PFSK-1 (cell line): Measurements from ENCODE around the gene PRKAG2.

Experiments used
- FOXP2 ChIP-seq: optimal IDR thresholded peaks from 2 replicates; pipeline ENCODE3; 2011; ENCODE audit warnings: borderline replicate concordance, control low read depth, inconsistent platforms; ENCODE audit not compliant: insufficient read depth; ENCODE audit errors: extremely low read length, extremely low read depth
- POLR2AphosphoS5 ChIP-seq: IDR thresholded peaks from 2 replicates; pipeline ENCODE4 v1.6.1; 2012; ENCODE audit warnings: low read depth, mild to moderate bottlenecking, control low read depth, low read length, moderate library complexity
- REST ChIP-seq, 2 experiments: IDR thresholded peaks; 2 replicates each; pipeline versions ENCODE4 v1.6.1 to v1.8.0; 2011 to 2012; ENCODE audit warnings: low read depth in 2 of 2, low read length in 2 of 2, control low read depth in 1 of 2, inconsistent platforms in 1 of 2, mild to moderate bottlenecking in 1 of 2, moderate library complexity in 1 of 2; ENCODE audit not compliant: insufficient read depth in 1 of 2
- SIN3A ChIP-seq: IDR thresholded peaks from 2 replicates; pipeline ENCODE4 v1.6.1; 2012; ENCODE audit warnings: mild to moderate bottlenecking, low read length, moderate library complexity, borderline replicate concordance; ENCODE audit not compliant: insufficient read depth
- TAF1 ChIP-seq: IDR thresholded peaks from 2 replicates; pipeline ENCODE4 v1.6.1; 2012; ENCODE audit warnings: low read length, control low read depth, borderline replicate concordance; ENCODE audit not compliant: insufficient read depth

PRKAG2 gene

GRCh38 chr7:151686016-151686766 is 190.7 kb downstream of the PRKAG2 start:
- TF ChIP-seq SIN3A (no peak), TAF1 (no peak), REST (IDR thresholded peaks at IDR 0.05; ENCODE audit: insufficient read depth in 1 of 2, low read depth in 2 of 2, low read length in 2 of 2) (no peak), POLR2AphosphoS5 (no peak), FOXP2 (no peak)

GRCh38 chr7:151684408-151685175 is 192.3 kb downstream of the PRKAG2 start:
- no peak for TF ChIP-seq REST (IDR thresholded peaks at IDR 0.05; ENCODE audit: insufficient read depth in 1 of 2, low read depth in 2 of 2, low read length in 2 of 2)
- no peak for TF ChIP-seq SIN3A
- TF ChIP-seq POLR2AphosphoS5: no peak
- TF ChIP-seq FOXP2: no peak
- no peak for TF ChIP-seq TAF1

- no peak for TF ChIP-seq TAF1
- TF ChIP-seq SIN3A: no peak
- TF ChIP-seq REST (IDR thresholded peaks at IDR 0.05; ENCODE audit: insufficient read depth in 1 of 2, low read depth in 2 of 2, low read length in 2 of 2): no peak
These were observed 193.1 kb downstream of the PRKAG2 start for GRCh38 chr7:151683615-151684407.

GRCh38 chr7:151682831-151683614 is 193.9 kb downstream of the PRKAG2 start:
- TF ChIP-seq SIN3A (no peak), TAF1 (no peak), REST (IDR thresholded peaks at IDR 0.05; ENCODE audit: insufficient read depth in 1 of 2, low read depth in 2 of 2, low read length in 2 of 2) (no peak), FOXP2 (no peak), POLR2AphosphoS5 (no peak)
